Activated CD8-positive, alpha-beta memory T cell treated with anti-CD3 and anti-CD28 coated beads for 48 hours (primary cell): ENCODE data around the gene SPRING1.

Source experiments
- DNase-seq, 3 experiments: peaks; one replicate each; pipeline ENCODE4 v3.0.0-alpha.2; 2020; ENCODE audit warnings: low read depth in 2 of 3, low spot score in 2 of 3

The SPRING1 gene

DNA sequence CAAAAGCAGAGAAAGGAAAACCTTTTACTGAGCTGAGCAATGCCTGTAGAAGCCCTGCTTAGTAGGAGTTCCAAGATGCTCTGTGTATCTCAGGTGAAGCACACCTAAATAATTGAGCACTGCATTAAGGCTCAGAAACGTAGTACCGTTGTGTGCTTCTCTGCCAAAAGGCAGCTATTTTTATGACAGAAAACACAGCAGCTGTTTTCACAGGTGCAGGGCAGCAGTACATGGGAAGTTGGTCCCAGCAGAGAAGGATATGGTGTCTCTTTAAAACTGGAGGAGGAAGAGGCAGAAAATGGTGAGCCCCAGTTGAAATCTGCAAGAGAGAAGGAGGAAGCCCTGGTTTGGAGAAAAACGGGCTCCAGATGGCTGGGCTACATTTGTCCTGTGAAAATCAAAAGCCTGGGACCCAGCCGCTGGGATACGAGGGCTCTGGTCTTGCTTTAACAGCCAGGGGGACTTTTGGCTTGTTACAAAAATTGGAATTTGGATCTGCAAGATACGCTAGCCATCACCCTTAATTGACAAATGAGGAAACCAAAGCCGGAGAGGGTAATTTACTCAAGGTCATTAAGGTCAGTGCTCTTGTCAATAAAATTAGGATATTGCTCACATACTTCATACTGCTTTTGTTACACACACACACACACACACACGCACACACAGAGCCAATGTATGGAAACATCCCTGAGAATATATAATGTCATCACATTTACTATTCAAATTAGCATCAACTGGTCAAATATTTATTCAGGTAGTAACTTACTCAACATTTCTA, 27.3 kb downstream of the SPRING1 start:
- no peak for DNase-seq

DNA sequence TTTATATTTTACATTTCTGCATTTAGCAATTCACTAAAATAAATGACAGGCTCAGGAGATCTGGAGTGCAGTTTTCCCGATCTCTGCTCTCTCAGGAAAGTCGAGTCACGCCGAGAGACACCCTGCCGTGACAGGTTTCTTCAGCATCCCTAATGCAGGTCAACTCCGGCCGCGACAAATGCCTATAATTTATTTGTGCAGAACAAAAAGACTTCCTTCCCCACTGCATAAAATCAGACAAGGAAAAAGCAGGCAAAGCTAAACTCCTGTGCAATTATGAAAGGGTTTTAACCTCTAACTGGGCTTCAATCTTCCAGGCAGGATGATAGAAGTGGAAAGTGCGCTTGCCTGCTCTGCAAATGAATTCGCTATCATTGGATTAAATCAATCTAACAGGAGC, 28.1 kb downstream of the SPRING1 start:
- DNase-seq, result no peak

DNA sequence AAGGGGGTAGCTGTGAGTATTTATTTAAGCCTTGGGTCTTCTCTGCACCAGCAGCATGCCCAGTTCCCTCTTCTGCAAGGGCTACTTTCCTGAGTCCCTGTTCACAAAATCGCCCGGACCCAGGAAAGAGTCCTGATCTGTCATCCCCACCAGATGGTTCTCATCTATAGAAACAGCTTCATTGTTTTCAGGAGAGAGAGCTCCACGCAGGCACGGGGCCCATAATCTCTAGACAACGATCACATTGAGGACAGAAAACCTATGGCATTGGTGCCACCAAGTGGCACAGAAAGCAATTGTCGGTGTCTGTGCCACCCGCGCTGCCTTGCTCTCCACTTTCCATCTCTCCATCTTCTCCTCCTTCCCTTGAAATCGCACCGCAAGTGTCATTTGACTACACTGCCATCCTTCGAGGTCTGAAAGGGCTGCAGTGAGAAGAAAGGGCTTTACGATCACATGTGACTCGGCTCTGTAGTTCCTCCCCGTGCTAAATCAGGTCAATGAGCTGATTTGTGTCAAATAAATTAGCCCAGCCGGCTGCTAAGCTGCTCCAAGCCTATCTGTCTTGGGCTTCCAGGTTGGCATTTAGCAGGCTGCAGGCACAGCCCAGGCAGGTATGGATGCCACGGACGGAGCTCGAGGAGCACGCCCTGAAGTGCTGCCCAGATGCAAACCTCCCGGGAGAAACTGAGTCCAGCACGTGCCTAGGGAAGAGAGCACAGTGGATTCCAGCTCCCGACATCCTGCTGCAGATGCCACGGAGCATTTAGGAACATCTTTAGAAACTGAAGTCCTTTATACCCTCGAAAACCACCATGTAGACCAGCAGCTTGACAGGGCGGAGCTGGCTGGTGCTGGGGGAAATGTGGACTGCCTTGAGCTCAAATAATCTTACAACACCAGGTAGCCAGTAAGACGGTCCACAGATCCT, 28.8 kb downstream of the SPRING1 start:
- no peak for DNase-seq

DNA sequence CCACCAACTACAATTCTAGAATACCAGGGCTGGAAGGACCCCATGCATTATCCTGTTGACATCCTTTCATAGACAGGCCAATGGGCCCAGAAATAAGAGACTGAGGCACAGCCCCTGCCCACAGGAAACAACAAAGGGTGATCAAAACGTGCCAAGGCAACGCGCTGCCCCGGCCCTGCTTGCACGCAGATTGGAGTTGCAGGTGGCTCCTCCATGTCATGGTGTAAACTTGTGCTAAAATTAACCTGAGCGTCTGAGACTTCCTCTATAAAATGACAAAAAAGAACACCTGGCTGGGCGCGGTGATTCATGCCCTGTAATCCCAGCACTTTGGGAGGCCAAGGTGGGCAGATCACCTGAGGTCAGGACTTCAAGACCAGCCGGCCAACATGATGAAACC, 30.1 kb downstream of the SPRING1 start:
- no peak for DNase-seq

DNA sequence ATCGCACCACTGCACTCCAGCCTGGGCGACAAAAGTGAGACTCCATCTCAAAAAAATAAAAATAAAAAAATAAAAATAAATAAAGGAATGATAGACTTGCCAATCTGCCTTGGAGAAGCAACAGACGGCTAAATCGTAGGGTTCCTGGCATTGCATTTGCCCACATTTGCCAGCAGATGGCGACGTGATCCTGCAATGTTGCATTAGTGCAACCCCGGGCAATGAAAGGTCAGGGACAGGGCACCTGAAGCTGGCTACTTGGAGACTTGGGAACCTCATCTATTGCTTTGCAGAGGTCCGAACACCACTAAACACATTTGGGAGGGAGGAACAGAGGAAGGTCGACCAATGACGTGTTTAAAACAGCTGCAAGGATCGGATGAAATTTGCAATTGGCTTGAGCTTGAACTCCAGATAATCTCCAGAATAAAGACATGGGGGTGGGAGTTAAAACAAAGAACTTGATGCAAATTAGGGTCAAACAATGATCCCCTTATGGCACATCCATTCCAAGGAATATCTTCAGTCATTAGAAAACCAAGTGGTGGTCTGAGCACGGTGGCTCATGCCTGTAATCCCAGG, 34.6 kb downstream of the SPRING1 start:
- peak in 2 of 3 experiments; percentile 22 to 47 for DNase-seq

DNA sequence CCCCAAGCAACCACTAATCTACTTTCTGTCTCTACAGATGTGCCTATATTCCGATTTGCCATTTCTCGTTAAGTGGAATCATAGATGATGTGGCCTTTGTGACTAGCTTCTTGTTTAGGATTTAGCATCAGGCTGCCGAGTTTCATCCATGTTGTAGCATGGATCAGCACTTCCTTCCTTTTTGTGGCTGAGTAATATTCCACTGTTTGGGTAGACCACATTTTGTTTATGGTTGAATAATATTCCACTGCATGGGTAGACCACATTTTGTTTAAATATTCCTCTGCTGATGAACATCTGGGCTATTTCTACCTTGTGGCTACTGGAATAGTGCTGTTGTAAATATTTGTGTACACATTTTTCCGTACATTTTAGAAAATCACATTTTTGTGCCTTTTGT, 36.4 kb downstream of the SPRING1 start:
- DNase-seq, result no peak

DNA sequence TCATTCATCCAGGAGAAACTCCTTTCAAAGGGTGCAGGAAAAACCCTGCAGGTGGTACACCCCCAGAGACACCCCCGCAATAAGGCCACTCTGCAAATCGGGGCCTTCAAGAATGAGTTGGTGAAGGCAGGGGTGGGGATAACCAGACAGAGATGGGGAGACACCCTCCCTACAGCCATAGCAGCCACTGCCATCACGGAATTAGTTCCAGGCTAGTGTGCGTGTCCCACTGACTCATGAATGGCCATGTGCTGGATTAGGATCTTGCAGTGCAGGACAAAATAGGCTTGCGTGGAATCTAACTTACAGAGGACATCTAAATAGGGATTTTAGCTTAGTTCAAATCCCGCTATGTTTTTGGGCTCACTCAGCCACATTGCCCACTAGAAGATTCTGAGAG, 37.8 kb downstream of the SPRING1 start:
- DNase-seq, result no peak

DNA sequence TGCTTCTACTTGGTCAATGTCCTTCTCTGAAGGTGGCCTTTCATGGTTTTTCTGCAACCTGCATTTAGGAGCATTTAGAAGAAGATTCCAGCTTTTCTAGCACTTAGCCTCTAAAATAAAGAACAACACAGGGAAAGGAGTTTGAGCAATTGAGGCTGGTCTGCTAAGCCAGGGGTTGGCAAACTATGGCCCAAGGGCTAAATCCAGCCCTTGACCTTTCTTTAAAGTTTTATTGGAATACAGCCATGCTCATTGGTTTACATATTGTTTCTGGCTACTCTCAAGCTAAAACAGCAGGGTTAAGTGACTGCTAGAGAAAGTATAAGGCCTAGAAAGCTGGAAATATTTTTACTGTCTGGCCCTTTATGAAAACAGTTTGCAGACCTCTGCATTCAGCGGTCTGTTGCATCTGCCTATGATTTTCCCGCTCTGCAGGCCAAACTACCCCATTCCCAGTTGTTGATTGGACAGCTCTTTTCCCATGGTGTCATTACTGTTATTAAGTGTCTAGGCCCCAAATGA, 39.3 kb downstream of the SPRING1 start:
- no peak for DNase-seq

DNA sequence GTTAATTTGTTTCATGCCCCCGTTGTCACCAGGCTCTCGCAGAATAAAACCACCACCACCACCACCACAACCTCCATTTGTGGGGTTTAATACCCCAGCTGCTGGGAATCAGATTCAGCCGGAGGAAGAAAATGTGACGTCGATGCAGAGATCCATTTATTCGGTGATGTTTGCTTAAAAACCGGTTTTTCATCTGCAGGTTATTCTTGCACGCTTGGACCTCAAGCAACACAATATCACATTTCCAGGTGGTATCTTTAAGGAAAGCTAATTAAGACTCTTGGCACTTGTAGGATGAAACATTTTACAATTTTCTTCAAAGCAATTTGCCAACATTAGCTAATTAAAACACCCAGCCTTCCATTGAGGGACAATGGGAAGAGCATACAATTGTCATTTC, 39.8 kb downstream of the SPRING1 start:
- no peak for DNase-seq

DNA sequence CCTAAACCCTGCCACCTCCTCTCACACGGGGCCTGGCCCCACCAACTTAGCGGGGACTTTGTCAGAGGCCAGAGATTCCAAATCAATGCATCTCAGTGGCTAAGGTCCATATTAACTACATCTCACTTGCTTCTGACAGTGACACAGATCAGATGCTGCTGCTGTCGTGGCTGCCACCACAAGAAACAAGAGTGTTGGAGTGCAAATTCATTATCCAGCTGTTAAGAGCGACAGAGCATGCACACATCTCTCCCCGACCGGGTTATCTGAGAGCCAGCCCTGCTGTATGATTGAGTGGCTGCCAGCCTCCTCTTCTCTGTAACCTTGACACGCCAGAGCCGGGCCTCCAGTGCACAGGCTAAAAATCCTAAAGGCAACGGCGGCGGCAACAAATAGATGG, 40.2 kb downstream of the SPRING1 start:
- DNase-seq, result no peak

DNA sequence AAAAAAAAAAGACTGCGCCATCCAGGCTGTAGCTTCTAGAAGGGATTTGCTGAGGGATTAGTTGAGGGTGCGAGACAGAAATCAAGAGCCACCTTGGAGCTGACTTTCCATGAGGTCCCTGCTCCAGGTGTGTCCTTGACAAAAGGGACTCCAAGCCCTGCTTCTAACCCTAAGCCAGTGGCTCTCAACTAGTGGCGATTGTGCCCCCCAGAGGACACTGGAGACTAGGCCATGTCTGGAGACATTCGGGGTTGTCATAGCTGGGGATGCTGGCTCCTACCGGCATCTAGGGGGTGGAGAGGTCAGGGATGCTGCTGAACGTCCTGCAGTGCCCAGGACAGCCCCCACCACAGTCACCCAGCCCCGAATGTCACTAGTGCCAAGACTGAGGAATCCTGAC, 40.6 kb downstream of the SPRING1 start:
- no peak for DNase-seq

DNA sequence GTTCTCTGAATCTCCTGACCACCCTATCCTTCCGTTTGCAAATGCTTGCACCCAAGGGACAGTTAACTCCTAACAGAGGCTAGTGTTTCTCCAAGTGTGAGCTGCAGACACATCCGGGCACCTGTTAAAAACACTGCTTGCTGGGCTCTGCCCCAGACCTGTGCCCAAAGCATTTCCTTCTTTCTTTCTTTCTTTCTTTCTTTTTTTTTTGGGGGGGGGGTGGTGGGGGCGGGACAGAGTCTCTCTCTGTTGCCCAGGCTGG, 42.5 kb downstream of the SPRING1 start:
- DNase-seq, result no peak

DNA sequence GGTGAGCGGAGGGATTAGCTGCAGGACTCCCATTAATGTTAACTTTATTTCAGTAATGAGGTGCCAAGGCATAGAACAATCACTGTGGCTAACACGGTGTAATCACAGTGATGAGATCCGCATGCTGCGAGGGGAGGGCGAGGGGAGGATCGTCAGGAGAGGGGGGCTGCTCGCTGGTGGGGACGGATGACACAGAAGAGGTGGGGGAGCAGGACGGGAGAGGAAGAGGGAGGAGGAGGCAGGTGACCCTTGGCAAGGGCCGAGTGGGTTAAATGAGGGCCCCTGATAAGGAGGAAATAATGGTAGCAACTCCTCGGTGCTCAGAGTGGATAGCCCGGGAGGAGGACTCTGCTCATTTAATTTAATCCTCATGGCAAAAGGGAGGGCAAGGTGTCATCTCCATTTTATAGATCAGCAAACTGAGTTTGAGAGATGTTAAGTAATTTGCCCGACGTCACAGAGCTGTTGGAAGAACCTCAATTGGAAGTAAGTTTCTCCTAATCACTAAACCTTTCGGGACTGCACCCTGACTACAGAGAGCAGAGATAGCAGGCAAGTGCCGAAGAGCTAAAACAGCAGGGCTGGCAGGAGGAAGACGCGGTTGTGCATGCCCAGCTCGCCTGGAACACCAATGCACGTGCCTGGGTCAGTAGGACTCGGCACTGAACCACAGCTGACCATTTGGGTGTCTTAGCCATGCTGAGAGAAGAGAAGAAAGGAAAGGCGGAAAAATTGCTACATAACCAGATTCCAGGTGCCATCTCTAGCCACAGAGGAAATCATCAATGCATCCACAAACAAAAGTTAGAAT, 43.0 kb downstream of the SPRING1 start:
- DNase-seq, result no peak

DNA sequence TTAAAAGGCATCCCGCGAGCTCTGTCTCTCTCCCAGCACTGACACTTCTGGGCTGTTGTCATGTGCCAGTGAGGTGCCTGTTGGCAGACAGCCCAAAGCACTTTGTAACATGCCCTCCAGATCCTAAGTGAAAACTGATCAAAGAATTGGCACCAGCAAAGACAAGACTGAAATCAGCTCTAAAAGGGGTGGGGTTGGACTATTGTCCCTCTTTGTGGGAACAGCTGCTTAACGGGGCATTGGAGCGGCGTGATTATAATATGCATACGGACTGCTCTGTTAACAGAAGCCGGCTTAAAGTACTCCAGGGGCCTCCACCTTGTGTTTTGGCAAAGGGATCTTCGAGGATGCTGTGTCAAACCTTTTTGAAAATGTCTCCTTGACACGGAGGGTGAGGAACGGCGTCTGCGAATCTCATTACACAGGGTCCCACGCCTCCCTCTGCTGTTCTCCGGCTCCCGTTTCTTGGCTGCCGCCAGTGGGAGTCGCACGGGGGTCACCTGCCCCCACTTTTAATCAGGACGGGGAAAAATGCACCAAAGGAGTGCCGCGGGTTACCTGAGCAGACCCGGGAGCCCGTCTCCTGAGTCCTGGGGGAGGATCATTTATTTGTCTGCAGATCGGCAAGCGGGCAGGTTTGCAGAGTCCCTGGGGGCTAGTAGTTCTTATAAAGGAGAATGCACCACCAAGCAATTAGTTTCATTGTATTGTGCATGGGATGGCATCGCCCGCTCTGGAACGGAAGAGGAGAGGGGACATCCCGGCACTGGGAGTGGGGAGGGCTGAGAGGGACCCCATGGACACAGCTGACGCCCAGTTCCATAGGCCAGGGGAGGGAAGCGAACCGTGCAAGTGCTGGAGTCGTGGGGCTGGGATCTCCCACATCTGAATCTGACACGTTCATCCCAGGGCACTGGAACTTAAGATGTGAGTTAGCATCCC, 44.3 kb downstream of the SPRING1 start:
- no peak for DNase-seq

DNA sequence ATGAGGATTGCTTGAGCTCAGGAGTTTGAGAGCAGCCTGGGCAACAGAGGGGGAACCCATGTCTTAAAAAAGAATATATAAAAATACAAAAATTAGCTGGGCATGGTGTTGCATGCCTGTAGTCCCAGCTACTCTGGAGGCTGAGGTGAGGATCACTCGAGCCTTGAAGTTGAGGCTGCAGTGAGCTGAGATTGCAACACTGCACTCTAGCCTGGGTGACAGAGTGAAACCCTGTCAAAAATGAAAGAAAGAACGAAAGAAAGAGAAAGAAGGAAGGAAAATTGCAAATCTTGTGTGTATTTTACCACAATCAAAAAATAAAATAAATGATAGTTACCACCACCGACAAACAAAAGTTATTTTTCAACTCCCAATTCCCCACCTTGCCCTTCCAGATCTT, 45.3 kb downstream of the SPRING1 start:
- DNase-seq, result no peak

DNA sequence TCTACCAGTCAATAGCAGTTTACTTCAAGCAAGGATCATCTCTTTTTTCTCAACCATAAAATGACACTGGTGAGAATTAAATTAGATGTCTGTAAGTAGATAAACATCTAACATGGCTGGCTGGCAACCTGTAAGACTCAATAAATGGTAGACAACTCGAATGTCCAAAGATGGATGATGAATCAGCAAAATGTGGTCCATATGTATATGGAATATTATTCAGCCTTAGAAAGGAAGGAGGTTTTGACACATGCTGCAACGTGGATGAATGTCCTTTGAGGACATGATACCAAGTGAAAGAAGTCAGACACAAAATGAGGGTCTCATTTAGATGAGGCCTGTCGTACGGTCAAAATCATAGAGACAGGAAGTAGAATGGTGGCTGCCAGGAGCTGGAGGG, 46.2 kb downstream of the SPRING1 start:
- DNase-seq, result no peak

DNA sequence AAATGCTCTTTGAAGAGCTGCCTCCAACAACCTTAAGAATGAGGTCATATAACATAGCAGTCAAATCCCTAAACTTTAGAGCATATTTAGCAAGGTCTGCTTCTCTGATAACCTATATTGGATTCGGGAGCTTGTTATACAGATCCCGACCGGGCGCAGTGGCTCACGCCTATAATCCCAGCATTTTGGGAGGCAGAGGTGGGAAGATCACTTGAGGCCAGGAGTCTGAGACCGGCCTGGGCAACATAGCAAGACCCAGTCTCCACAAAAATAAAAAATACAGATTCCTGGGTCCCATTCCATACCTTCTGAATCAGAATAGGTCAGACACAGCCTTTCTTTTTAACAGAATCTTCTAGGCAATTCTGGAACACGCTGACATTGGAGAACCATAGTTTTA, 46.7 kb downstream of the SPRING1 start:
- no peak for DNase-seq

DNA sequence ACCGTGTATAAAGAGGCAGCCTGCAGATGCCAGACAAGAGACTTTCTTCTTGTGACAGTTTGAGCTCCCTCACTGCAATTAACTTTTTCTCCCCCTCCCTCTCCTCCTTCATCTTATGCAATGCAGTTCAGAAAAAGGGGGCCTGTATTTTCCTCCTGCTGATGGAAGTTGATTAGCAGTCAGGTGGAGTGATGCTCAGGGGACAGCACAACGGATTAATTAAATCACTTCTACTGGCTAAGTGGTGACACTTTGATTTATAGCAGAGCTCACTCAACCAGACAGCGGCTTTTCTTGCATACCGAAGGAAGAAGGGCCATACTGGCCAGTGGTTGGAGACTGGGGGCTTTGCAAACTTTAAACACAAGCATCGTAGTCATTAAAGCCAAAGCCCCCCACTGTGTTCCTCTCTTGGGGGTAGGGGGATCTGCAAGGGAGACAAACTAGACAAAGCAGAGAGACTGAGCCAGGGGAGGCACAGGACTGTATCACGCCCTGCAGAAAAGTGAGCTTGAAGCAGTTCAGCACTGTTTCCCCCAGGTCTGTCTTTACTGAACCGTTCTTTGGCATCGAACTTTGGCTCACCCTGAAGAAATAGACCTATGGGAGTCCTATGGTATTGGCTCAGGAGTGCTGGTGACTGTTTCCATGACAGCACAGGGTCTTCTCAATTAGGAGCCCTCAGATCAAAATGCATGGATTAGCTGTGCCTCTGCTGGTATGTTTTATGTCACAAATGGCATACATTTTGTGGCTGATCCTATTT, 47.7 kb downstream of the SPRING1 start:
- no peak for DNase-seq

DNA sequence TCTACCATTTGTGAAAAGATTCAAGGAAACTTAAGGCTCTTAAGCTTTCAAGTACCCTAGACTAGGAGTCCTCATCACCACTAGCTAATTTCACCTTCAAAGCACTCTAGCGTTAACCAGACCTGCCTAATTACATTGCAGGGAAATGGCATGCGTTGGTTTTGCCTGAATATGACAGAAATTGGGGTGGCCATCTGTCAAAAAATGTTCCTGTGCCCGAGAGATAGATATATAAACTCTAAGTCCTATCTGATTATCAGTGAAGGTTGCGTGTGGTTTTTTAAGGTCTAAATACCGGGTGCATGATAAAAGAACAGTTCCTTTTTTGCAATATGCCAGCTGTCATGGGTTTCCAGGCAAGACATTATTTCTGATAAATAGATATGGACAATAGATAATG, 48.3 kb downstream of the SPRING1 start:
- no peak for DNase-seq
